HepG2 (cell line): ENCODE measurements around the gene NFXL1. TPM values are rescaled to one million over a fixed set of nuclear protein-coding genes. Genes with fewer than 3 reads are reported as not detected.

Experiments used
- ATAC-seq: fragments of 200-7000 bp; cut with Tn5 transposase; 3 replicates; pipeline ENCODE4 v1.9.1; 2020; ENCODE audit warnings: mild to moderate bottlenecking, moderate library complexity
- BruUV-seq: library from RNA; stranded (reverse); fragments of 400-500 nt; replicated peaks from 2 replicates; lab custom pipeline; 2021; lab: Mats Ljungman, UMichigan
- CTCF ChIA-PET: fragments of 300-600 bp; formaldehyde crosslinking; extraction: SDS; loops from one replicate; lab custom pipeline; 2021; ENCODE audit warnings: low total read pairs, inconsistent platforms, low intra/inter-chr PET ratio; lab: Yijun Ruan, JAX
- POLR2A ChIA-PET: fragments of 350-600 bp; sonication (Branson Sonifier 250); formaldehyde crosslinking; loops from one replicate; lab custom pipeline; 2020; ENCODE audit warnings: antibody characterized with exemption, inconsistent platforms; lab: Yijun Ruan, JAX
- DNase-seq: peaks from one replicate; pipeline ENCODE4 v3.0.0-alpha.2; 2015; ENCODE audit warnings: low spot score
- FAIRE-seq: peaks from 3 replicates; lab custom pipeline; 2011; peaks lifted over from hg19 to GRCh38; lab: Jason Lieb, UNC
- H2AFZ ChIP-seq: one replicate; pipeline ENCODE4 v1.6.1; 2011; ENCODE audit warnings: low read length, inconsistent platforms
- H3K27ac ChIP-seq: fragments of 300-600 bp; 3 replicates; pipeline ENCODE4 v1.8.0; 2011; ENCODE audit warnings: mixed run types, mild to moderate bottlenecking, mixed read lengths, low read length, inconsistent platforms; ENCODE audit not compliant: insufficient read depth; ENCODE audit errors: extremely low read length
- H3K27me3 ChIP-seq, 2 experiments: fragments of 200-600 bp in 1 of 2; 2 replicates in 1 of 2; 3 replicates in 1 of 2; pipeline versions ENCODE4 v1.6.0 to v1.8.0; 2011; ENCODE audit warnings: low read length in 2 of 2, mild to moderate bottlenecking in 2 of 2, moderate library complexity in 2 of 2, inconsistent platforms in 1 of 2; ENCODE audit not compliant: insufficient read depth in 2 of 2, control insufficient read depth in 1 of 2
- H3K36me3 ChIP-seq, 2 experiments: fragments of 200-600 bp in 1 of 2; replicated peaks in 1 of 2; 2 replicates in 1 of 2; 3 replicates in 1 of 2; pipeline versions ENCODE4 v1.5.1 to v1.8.0; 2011; ENCODE audit warnings: low read length in 2 of 2, inconsistent platforms in 1 of 2; ENCODE audit not compliant: insufficient read depth in 2 of 2, control insufficient read depth in 1 of 2
- H3K4me1 ChIP-seq: 2 replicates; pipeline ENCODE4 v1.5.1; 2012; ENCODE audit warnings: low read length, inconsistent platforms; ENCODE audit not compliant: insufficient read depth
- H3K4me2 ChIP-seq: 2 replicates; pipeline ENCODE4 v1.6.0; 2011; ENCODE audit warnings: low read depth, low read length, inconsistent platforms
- H3K4me3 ChIP-seq, 3 experiments: fragments of 200-600 bp in 1 of 3; sonication (generic), shearing (Covaris generic) in 1 of 3; replicated peaks in 1 of 3; 2 replicates each; pipeline ENCODE4 v1.5.1; 2011 to 2016; ENCODE audit warnings: low read length in 3 of 3, inconsistent platforms in 2 of 3, low read depth in 2 of 3, mild to moderate bottlenecking in 2 of 3, control low read depth in 1 of 3, mixed read lengths in 1 of 3; ENCODE audit not compliant: insufficient read depth in 1 of 3
- H3K79me2 ChIP-seq: one replicate; pipeline ENCODE4 v1.6.1; 2011; ENCODE audit warnings: low read length, inconsistent platforms; ENCODE audit not compliant: insufficient read depth
- H3K9ac ChIP-seq: 2 replicates; pipeline ENCODE4 v1.6.0; 2011; ENCODE audit warnings: mild to moderate bottlenecking, low read depth, low read length, inconsistent platforms; ENCODE audit not compliant: insufficient read depth
- H3K9me3 ChIP-seq: 2 replicates; pipeline ENCODE4 v1.5.1; 2012; ENCODE audit warnings: mild to moderate bottlenecking, low read length
- H4K20me1 ChIP-seq: 2 replicates; pipeline ENCODE4 v1.6.0; 2011; ENCODE audit warnings: inconsistent platforms, mild to moderate bottlenecking, low read length, moderate library complexity; ENCODE audit not compliant: insufficient read depth
- ERF ChIP-seq: IDR thresholded peaks from 2 replicates; pipeline ENCODE4 v1.6.1; 2018; ENCODE audit warnings: missing biosample characterization, missing genetic modification reagents
- MTF2 ChIP-seq: sonication (generic); formaldehyde crosslinking; IDR thresholded peaks from 2 replicates; pipeline ENCODE4 v1.5.0; 2020; ENCODE audit warnings: missing genetic modification reagents, borderline replicate concordance
- NCOA2 ChIP-seq: sonication (generic); formaldehyde crosslinking; IDR thresholded peaks from 2 replicates; pipeline ENCODE4 v1.8.0; 2022; ENCODE audit warnings: inconsistent platforms
- NR2C2 ChIP-seq: sonication (generic); formaldehyde crosslinking; IDR thresholded peaks from 2 replicates; pipeline ENCODE4 v1.4.0; 2020; ENCODE audit warnings: missing genetic modification reagents, mild to moderate bottlenecking, moderate library complexity, borderline replicate concordance
- TOE1 ChIP-seq: sonication (generic); formaldehyde crosslinking; IDR thresholded peaks from 2 replicates; pipeline ENCODE4 v1.4.0; 2020; ENCODE audit warnings: mild to moderate bottlenecking, missing genetic modification reagents
- YEATS4 ChIP-seq: sonication (generic); formaldehyde crosslinking; IDR thresholded peaks from 2 replicates; pipeline ENCODE4 v1.4.0; 2020; ENCODE audit warnings: missing genetic modification reagents, borderline replicate concordance
- ZNF263 ChIP-seq: sonication (generic); formaldehyde crosslinking; IDR thresholded peaks from 2 replicates; pipeline ENCODE4 v1.4.0; 2020; ENCODE audit warnings: missing genetic modification reagents
- ZNF333 ChIP-seq: sonication (generic); formaldehyde crosslinking; IDR thresholded peaks from 2 replicates; pipeline ENCODE4 v1.4.0; 2020; ENCODE audit warnings: mild to moderate bottlenecking, missing genetic modification reagents, borderline replicate concordance
- ZNF546 ChIP-seq: sonication (generic); formaldehyde crosslinking; conservative IDR thresholded peaks from 2 replicates; pipeline ENCODE4 v1.8.1; 2023; ENCODE audit warnings: mild to moderate bottlenecking, missing genetic modification reagents
- ZSCAN30 ChIP-seq: sonication (generic); formaldehyde crosslinking; IDR thresholded peaks from 2 replicates; pipeline ENCODE4 v1.5.0; 2020; ENCODE audit warnings: mild to moderate bottlenecking, missing genetic modification reagents
- WGBS: methylation state at CpG from one replicate; pipeline ENCODE4 v1.1.6; 2017; ENCODE audit warnings: low lambda C conversion rate; 5-methylcytosine and 5-hydroxymethylcytosine counted together
- in situ Hi-C: cut with HindIII; loops from 2 replicates; pipeline ENCODE4 v1.10.0; 2017; ENCODE audit warnings: low pct_unique_long_range_greater_than_20kb; ENCODE audit not compliant: extremely low pct_ligation_motif_present
- intact Hi-C: fragments of 100-400 bp; cut with micrococcal nuclease; formaldehyde crosslinking; loops from one replicate; pipeline ENCODE4 v1.10.0; 2022; ENCODE audit not compliant: unreplicated experiment
- polyA plus RNA-seq, 8 experiments: library from polyadenylated mRNA; depleted of rRNA in 3 of 8; stranded (reverse) in 7 of 8; unstranded in 1 of 8; fragments of >200 nt; fragmentation: Illumina TruSeq in 4 of 8; extraction: Trizol in 4 of 8; gene quantifications; 2 replicates each; pipeline versions ENCODE4 v1.2.1 to v1.2.3, GENCODE V29; 2011 to 2016; ENCODE audit warnings: low read depth in 4 of 8, missing spikeins in 1 of 8, mixed read lengths in 1 of 8; ENCODE audit not compliant: insufficient read depth in 1 of 8
- total RNA-seq, 5 experiments: library from RNA; depleted of rRNA; stranded (reverse); fragments of >200 nt; fragmentation: Illumina TruSeq; extraction: Trizol; gene quantifications; 2 replicates each; pipeline ENCODE4 v1.2.3, GENCODE V29; 2016; ENCODE audit warnings: low read depth in 1 of 5
- TF ChIP-seq, protein P1 (sequence below): sonication (generic); formaldehyde crosslinking; IDR thresholded peaks from 2 replicates; pipeline ENCODE4 v1.4.0; 2020; ENCODE audit warnings: low read depth, missing genetic modification reagents
- TF ChIP-seq, protein P2 (sequence below): sonication (generic); formaldehyde crosslinking; conservative IDR thresholded peaks from 2 replicates; pipeline ENCODE4 v1.8.0; 2022; ENCODE audit warnings: missing genetic modification reagents
- TF ChIP-seq, protein P3 (sequence below): fragments of 450-650 bp; IDR thresholded peaks from 2 replicates; pipeline ENCODE4 v1.6.1; 2016

Gene NFXL1
- total and polyA plus RNA-seq, 2 of the 13 experiments (the other 11 are each of a cell fraction or from before 2014, with no cell fraction given): 12.0 to 18.6 TPM

DNA sequence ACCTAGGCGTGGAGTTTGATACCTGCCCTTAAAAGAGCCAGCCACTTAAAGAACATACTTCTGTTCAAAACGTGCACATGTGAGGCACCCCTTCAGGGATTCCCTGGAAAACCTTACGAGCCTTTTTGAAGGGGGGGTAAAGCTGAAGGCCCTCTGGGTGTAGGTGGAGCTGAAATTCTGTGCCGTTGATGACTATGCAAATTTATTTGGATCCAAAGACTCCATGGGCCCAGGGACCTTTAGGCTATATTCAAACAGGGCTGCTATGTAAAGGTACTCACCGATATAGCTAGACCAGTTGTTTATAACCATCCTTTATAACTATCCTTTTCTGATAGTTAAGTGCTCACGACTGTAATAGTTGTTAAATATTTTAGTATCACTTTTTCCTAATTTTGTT, 40.3 kb upstream of the NFXL1 start:
- ATAC-seq (no peak), FAIRE-seq (no peak), DNase-seq (no peak)
- Histone ChIP-seq H3K4me2 (no peak overlapping the region), H3K9ac (no peak overlapping the region), H3K4me3 (no peak overlapping the region), H2AFZ (no peak overlapping the region), H3K27ac (no peak overlapping the region), H3K9me3 (no peaks in the 10 kb centered on the region), H3K27me3 (no peaks in the 10 kb centered on the region), H4K20me1 (no peaks in the 10 kb centered on the region), H3K4me1 (no peaks in the 10 kb centered on the region), H3K79me2 (no peaks in the 10 kb centered on the region), H3K36me3 (no peaks in the 10 kb centered on the region)
- in situ Hi-C loops: no loop called here
- TF ChIP-seq, protein P1, sequence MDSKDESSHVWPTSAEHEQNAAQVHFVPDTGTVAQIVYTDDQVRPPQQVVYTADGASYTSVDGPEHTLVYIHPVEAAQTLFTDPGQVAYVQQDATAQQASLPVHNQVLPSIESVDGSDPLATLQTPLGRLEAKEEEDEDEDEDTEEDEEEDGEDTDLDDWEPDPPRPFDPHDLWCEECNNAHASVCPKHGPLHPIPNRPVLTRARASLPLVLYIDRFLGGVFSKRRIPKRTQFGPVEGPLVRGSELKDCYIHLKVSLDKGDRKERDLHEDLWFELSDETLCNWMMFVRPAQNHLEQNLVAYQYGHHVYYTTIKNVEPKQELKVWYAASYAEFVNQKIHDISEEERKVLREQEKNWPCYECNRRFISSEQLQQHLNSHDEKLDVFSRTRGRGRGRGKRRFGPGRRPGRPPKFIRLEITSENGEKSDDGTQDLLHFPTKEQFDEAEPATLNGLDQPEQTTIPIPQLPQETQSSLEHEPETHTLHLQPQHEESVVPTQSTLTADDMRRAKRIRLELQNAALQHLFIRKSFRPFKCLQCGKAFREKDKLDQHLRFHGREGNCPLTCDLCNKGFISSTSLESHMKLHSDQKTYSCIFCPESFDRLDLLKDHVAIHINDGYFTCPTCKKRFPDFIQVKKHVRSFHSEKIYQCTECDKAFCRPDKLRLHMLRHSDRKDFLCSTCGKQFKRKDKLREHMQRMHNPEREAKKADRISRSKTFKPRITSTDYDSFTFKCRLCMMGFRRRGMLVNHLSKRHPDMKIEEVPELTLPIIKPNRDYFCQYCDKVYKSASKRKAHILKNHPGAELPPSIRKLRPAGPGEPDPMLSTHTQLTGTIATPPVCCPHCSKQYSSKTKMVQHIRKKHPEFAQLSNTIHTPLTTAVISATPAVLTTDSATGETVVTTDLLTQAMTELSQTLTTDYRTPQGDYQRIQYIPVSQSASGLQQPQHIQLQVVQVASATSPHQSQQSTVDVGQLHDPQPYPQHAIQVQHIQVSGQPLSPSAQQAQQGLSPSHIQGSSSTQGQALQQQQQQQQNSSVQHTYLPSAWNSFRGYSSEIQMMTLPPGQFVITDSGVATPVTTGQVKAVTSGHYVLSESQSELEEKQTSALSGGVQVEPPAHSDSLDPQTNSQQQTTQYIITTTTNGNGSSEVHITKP (CRISPR knock-in tag): no peak
- TF ChIP-seq YEATS4 (no peak), ZSCAN30 (CRISPR knock-in tag) (no peak), ZNF263 (CRISPR knock-in tag) (no peak)
- no TSS peak for BruUV-seq
- ChIA-PET CTCF (no interaction called here), POLR2A (no interaction called here)
- 38% methylated on average over 6 of the region's 6 CpGs for WGBS
- intact Hi-C loops: no loop called here

DNA sequence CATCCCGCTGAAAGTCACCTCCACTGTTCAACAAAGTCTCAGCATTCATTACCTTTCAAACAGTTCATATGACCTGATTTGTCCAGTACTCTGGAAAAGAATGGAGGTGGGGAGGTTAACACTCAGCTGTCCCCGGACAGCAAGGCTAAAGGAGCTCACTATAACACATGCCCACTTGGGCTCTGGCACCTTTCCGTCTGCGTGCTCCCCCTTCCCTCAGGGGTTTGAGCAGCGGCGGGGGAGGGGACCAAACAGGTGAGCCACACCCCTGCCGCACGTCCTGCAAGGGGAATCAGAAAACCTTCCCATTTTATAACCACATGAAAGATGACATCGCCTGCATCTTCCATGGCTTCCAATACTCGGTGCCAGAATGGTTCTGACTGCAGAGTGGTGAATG, 39.9 kb upstream of the NFXL1 start:
- Histone ChIP-seq H3K79me2 (no peaks in the 10 kb centered on the region), H3K36me3 (no peaks in the 10 kb centered on the region), H3K9ac (no peak overlapping the region), H2AFZ (no peak overlapping the region), H3K9me3 (no peaks in the 10 kb centered on the region), H3K27ac (no peak overlapping the region), H4K20me1 (no peaks in the 10 kb centered on the region), H3K4me3 (no peak overlapping the region), H3K4me2 (no peak overlapping the region), H3K4me1 (no peaks in the 10 kb centered on the region), H3K27me3 (no peaks in the 10 kb centered on the region)
- CTCF ChIA-PET: no interaction called here
- no TSS peak for BruUV-seq
- ATAC-seq: no peak
- intact Hi-C loops: no loop called here
- POLR2A ChIA-PET: no interaction called here
- no peak for DNase-seq
- FAIRE-seq: no peak
- WGBS: 24% methylated on average over 4 of the region's 10 CpGs
- in situ Hi-C loops: no loop called here
- TF ChIP-seq ZSCAN30 (CRISPR knock-in tag) (no peak), ERF (no peak), NCOA2 (CRISPR knock-in tag) (no peak), ZNF333 (CRISPR knock-in tag) (no peak), NR2C2 (CRISPR knock-in tag) (no peak), MTF2 (CRISPR knock-in tag) (no peak), ZNF546 (CRISPR knock-in tag) (no peak), TOE1 (CRISPR knock-in tag) (no peak)
- TF ChIP-seq, protein P2, sequence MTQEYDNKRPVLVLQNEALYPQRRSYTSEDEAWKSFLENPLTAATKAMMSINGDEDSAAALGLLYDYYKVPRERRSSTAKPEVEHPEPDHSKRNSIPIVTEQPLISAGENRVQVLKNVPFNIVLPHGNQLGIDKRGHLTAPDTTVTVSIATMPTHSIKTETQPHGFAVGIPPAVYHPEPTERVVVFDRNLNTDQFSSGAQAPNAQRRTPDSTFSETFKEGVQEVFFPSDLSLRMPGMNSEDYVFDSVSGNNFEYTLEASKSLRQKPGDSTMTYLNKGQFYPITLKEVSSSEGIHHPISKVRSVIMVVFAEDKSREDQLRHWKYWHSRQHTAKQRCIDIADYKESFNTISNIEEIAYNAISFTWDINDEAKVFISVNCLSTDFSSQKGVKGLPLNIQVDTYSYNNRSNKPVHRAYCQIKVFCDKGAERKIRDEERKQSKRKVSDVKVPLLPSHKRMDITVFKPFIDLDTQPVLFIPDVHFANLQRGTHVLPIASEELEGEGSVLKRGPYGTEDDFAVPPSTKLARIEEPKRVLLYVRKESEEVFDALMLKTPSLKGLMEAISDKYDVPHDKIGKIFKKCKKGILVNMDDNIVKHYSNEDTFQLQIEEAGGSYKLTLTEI (CRISPR knock-in tag): no peak
- TF ChIP-seq, protein P3, sequence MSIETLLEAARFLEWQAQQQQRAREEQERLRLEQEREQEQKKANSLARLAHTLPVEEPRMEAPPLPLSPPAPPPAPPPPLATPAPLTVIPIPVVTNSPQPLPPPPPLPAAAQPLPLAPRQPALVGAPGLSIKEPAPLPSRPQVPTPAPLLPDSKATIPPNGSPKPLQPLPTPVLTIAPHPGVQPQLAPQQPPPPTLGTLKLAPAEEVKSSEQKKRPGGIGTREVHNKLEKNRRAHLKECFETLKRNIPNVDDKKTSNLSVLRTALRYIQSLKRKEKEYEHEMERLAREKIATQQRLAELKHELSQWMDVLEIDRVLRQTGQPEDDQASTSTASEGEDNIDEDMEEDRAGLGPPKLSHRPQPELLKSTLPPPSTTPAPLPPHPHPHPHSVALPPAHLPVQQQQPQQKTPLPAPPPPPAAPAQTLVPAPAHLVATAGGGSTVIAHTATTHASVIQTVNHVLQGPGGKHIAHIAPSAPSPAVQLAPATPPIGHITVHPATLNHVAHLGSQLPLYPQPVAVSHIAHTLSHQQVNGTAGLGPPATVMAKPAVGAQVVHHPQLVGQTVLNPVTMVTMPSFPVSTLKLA: no peak
